ENCODE data around the gene SPC24.
"Not testable (repeated sequence)": the region's sequence is repeated elsewhere in the genome, so short reads cannot be mapped to it uniquely, and the experiment has no call there.

SPC24 gene

DNA sequence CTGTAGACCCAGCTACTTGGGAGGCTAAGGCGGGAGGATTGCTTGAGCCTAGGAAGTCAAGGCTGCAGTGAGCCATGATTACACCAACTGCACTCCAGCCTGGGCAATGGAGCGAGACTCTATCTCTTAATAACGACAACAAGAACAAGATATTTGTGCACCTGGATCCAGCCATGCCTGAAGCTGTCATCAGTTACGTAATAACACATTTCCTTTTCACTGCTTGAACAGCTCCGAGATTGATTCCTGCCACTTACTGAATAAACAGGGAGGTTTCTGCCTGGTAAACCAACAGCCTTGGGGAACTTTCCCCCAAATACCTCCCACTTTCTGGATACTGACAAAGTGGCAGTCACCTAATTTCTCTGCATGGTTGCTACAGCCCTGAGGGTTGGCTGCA, 36.4 kb upstream of the SPC24 start:
- DNase-seq = no peak

DNA sequence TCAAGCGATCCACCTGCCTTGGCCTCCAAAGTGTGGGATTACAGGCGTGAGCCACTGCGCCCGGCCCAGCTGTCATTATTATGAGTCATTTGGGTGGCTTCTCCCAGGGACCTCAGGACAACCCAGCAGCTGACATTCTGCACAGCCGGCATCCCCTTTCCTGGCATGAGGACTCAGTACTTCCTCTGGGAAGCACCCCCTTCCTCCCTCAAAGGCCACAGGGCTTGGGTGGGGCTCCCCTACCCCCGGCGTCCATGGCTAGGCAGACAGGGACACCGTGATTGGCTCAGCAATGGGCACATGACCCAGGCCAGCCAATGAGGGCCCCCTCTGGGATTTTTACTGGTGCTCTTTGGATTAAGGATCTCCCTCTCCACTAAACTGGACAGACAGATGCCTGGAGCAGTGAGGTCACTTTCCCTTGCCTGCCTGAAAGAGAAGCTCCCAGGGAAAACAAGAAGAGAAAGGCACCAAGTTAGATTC, 35.7 kb upstream of the SPC24 start:
- DNase-seq = no peak

DNA sequence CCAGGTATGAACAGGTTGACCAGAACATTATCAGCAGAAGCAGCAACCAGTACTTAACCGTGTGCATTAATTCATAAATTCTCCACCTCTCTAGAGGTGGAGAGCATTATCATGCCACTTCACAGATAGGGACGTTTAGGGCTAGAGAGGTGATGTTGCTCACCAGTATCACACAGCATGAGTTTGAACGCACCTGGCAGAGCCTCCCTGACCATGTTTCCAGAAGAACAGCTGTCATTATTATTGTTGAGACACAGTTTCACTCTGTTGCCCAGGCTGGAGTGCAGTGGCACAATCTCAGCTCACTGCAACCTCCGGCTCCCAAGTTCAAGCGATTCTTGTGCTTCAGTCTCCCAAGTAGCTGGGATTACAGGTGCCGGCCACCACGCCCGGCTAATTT, 34.9 kb upstream of the SPC24 start:
- DNase-seq = no peak

DNA sequence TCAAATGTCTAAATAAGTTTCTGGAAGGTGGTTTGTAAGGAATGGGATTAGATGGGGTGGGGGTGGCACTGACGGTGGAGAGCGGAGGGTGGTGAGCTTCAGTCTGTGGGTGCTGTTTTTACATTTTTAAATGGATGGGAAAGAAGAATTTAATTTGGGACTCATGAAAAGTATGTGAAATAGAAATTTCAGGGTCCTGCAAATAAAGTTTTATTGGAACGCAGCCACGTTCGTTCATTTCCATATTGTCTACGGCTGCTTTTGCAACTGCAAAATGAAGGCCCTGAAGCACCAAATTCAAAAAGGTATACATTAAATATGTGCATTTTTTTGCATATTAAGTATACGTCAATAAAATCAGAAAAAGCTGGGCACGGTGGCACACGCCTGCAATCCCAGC, 31.9 kb upstream of the SPC24 start:
- DNase-seq = no peak

DNA sequence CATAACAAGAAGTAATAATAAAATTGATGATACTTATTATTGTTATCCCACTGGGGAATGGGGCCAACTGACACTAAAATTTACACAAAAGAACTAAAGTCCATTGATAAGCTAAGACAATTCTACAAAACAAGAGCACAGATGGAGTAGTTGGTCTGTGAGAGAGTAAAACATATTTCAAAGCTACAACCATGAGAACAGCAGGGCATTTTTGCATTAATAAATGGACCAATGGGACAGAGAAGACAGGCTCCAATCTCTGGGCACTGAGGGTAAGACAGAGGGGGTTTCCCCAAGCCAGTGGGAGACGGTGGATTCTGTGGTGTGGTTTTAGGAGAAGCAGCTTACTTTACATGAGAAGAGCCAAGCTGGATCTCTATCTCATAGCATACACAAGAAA, 27.4 kb upstream of the SPC24 start:
- DNase-seq = no peak

DNA sequence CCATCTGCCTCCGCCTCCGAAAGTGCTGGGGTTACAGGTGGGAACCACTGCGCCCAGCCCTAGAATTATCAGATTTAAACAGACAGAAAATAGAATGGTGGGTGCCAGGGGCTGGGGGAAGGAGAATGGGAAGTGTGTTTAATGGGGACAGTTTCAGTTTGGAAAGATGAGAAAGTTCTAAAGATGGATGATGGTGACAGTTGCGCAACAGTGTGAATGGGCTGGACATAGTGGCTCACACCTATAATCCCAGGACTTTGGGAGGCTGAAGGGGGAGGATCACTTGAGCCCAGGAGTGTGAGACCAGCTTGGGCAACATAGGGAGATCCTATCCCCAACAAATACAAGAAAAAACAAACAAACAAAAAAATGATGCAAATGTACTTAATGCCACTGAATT, 25.9 kb upstream of the SPC24 start:
- no peak for DNase-seq

DNA sequence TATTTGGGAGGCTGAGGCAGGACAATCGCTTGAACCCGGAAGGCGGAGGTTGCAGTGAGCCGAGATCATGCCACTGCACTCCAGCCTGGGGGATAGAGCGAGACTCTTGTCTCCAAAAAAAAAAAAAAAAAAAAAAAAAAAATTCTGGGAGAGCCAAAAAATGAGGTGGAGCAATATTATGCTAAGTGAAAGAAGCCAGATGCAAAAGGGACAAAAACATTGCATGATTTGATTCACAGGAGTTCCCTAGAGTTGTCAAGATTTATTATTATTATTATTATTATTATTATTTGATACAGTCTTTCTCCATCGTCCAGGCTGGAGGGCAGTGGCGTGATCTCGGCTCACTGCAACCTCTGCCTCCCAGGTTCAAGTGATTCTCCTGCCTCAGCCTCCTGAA, 25.4 kb upstream of the SPC24 start:
- DNase-seq = not testable (repeated sequence)

DNA sequence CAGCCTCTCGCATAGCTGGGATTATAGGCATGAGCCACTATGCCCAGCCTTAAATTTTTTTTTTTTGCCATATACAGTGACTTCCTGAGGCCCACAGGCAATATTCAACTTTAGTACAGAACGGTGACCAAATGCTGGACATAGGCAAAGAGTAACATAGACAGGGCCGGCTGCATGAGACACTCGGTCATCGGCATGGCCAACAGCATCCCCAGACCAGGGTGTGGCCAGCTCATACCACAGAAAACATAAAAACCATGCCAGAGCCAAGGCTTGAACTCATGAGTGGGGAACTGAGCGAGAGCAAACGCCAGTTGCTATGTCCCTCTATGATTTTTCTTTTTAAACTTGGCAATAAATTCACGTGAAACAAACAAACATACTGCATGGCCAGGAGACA, 24.8 kb upstream of the SPC24 start:
- DNase-seq = no peak

DNA sequence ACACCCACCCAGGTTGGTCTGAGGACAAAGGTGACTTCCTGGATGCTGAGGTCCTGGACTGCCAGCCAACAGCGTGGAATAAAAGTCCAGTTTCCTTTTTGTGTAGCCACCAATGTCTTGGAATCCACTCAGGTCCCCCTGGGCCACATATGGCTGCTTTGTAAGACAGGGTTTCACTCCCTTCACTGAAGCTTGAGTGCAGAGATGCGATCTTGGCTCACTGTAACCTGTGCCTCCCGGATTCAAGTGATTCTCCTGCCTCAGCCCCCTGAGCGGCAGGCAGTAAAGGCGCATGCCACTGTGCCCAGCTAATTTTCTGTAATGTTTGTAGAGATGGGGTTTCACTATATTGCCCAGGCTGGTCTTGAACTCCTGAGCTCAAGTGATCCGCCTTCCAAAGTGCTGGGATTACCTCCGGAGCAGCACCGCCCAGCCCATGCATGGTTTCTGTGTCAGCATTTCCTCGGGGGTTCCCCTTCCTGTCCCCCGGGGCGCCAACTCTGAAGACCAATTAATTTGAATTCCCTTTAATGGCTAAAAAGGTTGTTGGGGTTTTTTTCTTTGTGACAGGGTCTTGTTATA, 24.2 kb upstream of the SPC24 start:
- DNase-seq = no peak

DNA sequence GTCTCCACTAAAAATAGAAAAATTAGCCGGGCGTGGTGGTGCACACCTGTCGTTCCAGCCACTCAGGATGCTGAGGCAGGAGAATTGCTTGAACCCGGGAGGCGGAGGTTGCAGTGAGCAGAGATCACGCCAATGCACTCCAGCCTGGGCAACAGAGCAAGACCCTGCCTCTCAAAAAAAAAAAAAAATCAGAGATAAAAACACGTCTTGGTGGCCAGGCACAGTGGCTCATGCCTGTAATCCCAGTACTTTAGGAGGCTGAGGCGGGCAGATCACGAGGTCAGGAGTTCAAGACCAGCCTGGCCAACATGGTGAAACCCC, 23.5 kb upstream of the SPC24 start:
- not testable (repeated sequence) for DNase-seq

DNA sequence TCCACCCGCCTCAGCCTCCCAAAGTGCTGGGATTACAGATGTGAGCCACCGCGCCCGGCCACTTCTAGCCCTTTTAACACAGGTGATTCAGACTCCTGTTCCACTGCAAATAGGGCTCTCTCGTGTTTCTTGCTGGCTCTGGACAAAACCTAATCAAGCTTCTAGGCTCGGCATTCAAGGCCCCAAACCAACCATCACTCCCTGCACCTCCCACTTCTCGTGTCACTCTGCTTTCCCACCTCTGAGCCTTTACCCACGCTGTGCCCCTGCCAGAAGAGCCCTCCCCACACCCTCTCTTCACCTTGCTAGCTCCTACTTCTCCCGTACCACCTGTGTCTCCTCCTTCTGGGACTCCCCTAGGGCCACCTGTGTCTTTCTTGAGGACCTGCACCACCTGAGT, 22.0 kb upstream of the SPC24 start:
- no peak for DNase-seq

DNA sequence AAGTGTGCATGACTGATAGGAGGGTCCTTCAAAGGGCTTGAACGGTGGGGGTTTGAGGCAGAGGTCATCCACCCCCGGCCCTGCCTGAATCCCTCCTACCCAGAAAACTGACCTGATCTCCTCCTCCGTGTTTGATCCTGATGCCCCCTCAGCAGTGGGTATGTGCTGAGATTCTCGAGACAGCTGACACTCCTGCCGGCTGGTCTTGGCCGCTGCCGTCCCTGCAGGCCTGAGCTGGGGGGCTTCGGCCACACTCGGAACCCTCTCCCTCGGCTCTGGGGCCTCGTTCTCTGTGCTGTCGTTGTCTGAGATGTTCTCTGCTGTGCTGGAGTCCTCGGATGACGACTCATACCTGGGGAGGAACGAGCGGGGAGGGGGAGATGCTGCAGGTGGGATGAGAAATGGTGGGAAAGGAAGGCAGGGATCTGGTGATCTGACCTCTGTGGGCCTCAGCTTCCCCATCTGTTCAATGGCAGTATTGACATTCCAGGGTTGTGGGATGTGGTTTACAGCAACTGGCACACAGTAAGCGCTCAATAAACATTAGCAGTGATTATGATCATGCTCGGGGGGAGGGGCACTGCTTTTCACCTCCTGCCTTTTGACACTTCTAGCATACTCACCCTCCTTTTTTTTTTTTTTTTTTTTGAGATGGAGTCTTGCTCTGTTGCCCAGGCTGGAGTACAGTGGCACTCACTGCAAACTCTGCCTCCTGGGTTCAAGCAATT, 21.0 kb upstream of the SPC24 start:
- DNase-seq = no peak

DNA sequence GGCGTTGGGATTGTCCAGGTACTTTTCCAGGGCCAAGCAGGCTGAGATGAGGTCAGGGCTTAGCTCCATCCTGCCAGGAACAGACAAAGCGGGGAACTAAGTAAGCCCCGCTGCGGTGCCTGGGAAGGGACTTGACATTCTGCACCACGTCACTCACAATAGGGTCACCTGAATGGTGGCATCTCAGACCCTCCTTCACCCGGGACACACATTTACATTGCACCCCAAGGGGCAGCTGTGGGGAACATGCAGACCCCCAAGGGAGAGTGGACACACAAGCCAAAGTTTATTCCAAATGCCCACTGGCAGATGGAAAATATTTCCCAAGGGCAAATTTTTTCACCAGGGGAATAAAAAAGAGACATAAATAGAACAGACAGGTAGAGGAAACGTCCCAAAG, 20.3 kb upstream of the SPC24 start:
- no peak for DNase-seq

DNA sequence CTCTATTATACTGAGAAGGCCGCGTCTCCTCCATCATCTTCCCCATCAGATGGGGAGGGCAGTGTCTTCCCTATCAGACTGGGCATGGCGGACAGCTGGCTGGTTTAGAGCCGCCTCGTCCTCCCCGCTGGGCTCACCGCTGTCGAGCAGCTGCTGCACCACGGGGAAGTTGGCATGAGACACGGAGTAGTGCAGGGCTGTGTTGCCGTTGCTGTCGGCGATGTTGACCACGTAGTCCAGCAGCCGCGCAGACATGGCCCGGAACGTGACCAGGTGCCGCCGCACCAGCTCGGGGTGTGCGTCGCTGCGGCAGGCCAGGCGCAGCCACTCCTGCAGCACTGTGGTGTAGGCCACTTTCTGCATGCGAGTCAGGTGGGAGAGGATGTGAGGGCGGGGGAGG, 18.8 kb upstream of the SPC24 start:
- no peak for DNase-seq

DNA sequence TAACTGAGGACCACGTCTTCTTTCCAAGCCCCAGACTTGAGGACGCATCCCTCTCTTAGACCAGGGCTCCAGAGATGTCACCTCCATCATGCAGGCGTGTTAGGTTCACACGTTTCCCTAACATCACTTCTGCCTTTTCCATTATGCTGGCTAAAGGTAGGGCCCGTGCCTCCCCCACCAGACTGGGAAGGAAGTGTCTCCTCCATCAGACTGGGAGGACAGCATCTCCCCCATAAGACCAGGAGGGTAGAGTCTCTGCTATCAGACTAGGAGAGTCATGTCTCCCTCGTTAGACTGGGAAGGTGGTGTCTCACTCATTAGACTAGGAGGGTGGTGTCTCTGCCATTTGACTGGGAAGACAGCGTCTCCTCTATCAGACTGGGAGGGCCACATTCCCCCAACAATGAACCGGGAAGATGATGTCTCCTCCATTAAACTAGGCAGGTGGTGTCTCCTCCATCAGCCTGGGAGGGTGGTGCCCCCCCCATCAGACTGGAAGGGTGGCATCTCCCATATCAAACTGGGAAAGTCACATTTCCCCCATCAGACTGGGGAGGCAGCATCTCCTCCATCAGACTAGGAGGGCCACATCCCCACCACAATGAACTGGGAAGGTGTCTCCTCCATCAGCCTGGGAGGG, 18.1 kb upstream of the SPC24 start:
- no peak for DNase-seq

DNA sequence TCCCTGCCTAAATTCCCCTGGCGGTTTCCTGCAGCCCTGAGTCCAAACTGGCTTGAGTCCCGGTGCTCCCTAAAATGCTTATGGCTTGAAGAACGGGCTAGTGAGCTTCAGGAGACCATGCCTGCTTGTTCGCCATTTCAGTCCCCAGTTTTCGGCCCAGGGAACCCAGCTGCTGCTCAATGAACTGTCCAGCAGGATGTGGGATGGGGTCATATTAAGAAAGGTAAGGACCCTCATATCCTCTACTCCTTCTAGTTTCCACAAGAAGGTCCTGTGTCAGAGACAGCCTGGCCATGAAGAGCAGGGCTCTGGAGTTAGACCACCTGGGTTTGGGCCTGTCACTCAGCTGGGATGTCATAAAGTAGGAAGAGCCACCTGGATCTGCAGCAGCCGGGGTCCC, 17.0 kb upstream of the SPC24 start:
- no peak for DNase-seq

DNA sequence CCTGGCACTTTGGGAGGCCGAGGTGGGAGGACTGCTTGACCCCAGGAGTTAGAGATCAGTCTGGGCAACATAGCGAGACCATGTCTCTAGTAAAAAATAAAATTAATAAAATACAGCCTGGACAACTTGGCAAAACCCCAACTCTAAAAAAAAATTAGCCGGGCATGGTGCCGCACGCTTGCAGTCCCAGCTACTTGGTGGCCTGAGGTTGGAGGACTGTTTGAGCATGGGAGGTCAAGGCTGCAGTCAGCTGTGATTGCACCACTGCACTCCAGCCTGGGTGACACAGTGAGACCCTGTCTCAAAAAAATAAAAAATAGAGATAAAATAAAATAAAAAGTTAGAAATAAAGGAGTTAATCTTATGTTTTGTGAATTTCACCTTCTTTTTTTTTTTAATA, 15.6 kb upstream of the SPC24 start:
- no peak for DNase-seq

DNA sequence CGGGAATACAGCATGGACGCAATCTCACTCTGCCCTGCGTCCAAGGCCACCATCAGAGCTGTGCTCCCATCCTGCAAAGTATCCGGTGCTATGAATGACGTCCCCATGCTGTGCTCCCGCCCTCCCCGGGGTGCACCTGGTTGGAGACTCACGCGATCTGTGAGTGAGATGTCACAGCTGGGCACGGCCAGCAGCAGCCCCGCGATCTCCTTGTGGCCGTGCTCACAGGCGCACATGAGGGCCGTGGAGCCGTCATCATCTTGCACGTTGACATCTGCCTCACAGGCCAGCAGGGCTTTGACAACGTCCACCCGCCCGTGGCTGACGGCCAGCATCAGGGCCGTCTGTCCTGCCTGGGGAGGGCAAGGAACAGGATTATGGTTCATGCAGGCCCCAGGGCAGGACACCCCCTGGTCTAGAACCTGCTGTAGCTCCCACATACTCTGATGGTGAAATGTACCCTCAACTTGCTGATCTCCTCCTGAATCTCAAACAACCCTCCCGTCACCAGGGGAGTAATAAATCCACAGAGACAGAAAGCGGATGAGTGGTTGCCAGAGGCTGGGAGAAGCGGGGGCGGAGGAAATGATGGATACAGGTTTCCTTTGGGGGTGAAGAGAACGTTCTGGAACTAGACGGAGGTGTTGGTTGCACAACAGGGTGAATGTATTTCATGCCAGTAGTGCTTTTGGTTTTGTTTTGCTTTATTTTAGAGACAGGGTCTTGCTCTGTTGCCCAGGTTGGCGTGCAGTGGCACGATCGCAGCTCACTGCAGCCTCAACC, 14.5 kb upstream of the SPC24 start:
- no peak for DNase-seq

DNA sequence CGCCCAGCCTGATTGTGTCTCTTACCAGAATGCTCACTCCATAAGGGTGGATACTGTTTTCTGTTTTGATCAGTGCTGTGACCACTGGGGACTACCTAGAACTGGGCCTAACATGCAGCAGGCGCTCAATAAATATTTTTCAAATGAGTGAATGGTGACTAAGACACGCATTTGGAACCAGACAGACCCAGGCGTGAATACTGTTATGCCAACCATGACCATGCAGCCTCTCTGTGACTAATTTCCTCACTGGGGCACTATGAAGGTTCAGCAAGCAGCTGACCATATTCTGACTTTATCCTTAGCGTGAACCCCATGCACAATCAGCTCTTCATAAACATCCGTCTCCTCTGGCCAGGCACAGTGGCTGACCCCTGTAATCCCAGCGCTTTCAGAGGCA, 13.0 kb upstream of the SPC24 start:
- no peak for DNase-seq

DNA sequence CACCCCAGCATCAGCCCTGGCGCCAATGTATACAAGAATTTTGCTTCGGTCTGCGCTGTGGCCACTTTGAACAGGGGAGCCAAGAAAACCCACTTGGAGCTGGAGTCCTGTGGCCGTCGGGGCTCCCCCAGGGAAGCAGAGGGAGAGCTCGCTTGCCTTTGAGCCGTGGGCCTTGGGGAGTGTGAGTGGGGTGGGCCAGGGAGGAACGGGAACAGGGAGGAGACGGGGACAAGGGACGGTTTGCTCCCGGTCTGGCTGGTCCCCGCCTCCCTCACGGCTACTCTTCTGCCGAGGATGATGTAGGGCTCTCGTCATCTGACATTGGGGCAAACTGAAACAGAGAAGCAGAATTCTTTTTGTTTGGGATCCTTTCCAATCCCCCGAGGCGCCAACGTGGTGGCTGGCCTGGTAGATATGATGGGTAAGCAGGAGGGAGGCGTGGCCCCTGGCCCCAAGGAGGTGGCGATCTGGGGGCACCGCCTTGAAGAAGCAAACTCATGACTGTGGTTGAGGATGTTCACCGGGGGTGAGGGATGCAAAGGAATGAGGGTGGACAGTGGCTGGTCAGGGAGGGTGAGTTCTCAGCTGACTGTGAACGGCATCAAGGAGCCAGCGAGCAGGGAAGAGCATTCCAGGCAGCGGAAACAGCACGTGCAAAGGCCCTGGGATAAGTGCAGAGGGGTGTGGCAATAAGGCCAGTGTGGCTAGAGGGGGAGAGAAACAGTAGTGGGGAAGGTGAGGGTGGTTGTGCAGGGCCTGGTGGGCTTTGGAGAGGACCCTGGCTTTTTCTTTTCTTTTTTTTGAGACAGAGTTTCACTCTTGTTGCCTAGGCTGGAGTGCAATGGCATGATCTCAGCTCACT, 10.9 kb upstream of the SPC24 start:
- DNase-seq = no peak

DNA sequence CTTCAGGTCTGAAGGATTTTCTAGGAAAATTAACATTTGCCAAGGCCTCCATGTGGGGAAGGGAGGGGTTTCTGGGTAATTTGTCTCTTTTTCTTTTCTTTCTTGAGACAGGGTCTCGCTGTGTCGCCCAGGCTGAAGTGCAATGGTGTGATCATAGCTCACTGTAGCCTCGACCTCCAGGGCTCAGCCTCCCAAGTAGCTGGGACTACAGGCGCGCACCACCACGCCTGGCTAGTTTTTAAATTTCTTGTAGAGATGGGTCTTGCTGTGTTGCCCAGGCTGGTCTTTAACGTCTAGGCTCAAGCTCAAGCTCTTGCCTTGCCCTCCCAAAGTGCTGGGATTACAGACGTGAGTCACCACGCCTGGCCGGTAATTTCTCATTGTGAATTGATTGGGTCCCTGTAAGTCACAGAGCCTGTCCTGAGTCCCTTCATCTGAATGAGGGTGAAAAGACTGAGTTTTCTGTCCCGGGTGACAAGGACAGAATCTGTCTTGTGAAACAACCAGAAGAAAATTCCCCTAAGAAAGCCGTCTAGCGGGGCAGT, 10.0 kb upstream of the SPC24 start:
- DNase-seq = no peak

DNA sequence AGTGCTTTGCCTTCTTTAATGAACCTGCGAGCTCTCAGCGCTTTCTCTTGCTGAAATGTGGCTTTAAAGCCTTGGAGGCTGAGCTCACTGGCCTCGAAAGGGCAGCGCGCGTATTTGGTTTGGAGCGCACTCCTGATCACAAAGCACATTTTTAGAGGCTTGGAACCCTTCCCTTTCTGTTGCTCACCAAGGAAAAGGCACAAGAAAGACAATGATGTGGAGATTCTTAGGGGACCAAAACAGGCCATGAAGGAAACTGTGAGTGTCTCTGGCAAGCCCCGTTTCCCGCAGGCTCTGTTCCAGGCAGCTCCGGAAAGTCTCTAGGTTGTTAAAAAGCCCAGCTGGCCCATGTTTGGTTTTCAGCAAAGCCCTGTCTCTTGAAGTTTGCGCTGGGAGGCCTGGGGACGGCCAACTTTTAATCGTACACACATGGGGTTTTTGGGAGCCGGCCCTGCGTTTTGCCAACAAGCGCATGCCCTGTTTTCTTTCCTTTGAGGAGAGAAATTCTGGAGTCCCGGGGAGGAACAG, 9.4 kb upstream of the SPC24 start:
- DNase-seq = no peak
